Fibroblast of lung (primary cell): Measurements from ENCODE around the gene TBX1. TPM values are rescaled to one million over a fixed set of nuclear protein-coding genes. Genes with fewer than 3 reads are reported as not detected.

Experiments
- DNase-seq, 2 donors: peaks; one replicate each; pipeline versions ENCODE4 v3.0.0 to v3.0.0-alpha.2; 2010; ENCODE audit warnings: low read depth in 2 of 2
- H2AFZ ChIP-seq: 2 replicates; pipeline ENCODE4 v1.5.1; 2012; ENCODE audit warnings: low read length, control low read depth, inconsistent platforms
- H3K27ac ChIP-seq: 2 replicates; pipeline ENCODE4 v1.5.1; 2011; ENCODE audit warnings: low read length, control low read depth; ENCODE audit not compliant: insufficient read depth
- H3K27me3 ChIP-seq: 2 replicates; pipeline ENCODE4 v1.5.1; 2011; ENCODE audit warnings: mild to moderate bottlenecking, low read length; ENCODE audit not compliant: control insufficient read depth, insufficient read depth
- H3K36me3 ChIP-seq: 2 replicates; pipeline ENCODE4 v1.5.1; 2011; ENCODE audit warnings: low read length; ENCODE audit not compliant: control insufficient read depth, insufficient read depth
- H3K4me1 ChIP-seq: 2 replicates; pipeline ENCODE4 v1.5.1; 2011; ENCODE audit warnings: low read length; ENCODE audit not compliant: control insufficient read depth, insufficient read depth; ENCODE audit errors: extremely low read depth
- H3K4me2 ChIP-seq: 2 replicates; pipeline ENCODE4 v1.5.1; 2011; ENCODE audit warnings: low read length, control low read depth; ENCODE audit not compliant: insufficient read depth; ENCODE audit errors: extremely low read depth
- H3K4me3 ChIP-seq, 4 experiments: fragments of 200-600 bp in 1 of 4; sonication (generic) in 1 of 4; replicated peaks in 1 of 4; 2 replicates each; pipeline ENCODE4 v1.5.1; 2011 to 2016; ENCODE audit warnings: low read length in 4 of 4, low read depth in 3 of 4, mild to moderate bottlenecking in 3 of 4, control low read depth in 2 of 4, inconsistent platforms in 1 of 4, mixed read lengths in 1 of 4; ENCODE audit not compliant: insufficient read depth in 1 of 4; ENCODE audit errors: control extremely low read depth in 1 of 4
- H3K79me2 ChIP-seq: 2 replicates; pipeline ENCODE4 v1.5.1; 2012; ENCODE audit warnings: mild to moderate bottlenecking, low read length, inconsistent platforms; ENCODE audit not compliant: control insufficient read depth, insufficient read depth
- H3K9ac ChIP-seq: 2 replicates; pipeline ENCODE4 v1.5.1; 2011; ENCODE audit warnings: mild to moderate bottlenecking, low read length, control low read depth; ENCODE audit not compliant: insufficient read depth
- H3K9me3 ChIP-seq: 2 replicates; pipeline ENCODE4 v1.5.1; 2012; ENCODE audit warnings: low read depth, low read length; ENCODE audit not compliant: control insufficient read depth, insufficient read depth
- H4K20me1 ChIP-seq: 2 replicates; pipeline ENCODE4 v1.5.1; 2011; ENCODE audit warnings: low read length; ENCODE audit not compliant: control insufficient read depth, insufficient read depth; ENCODE audit errors: extremely low read depth
- EZH2 ChIP-seq: IDR thresholded peaks from 2 replicates; pipeline ENCODE4 v1.5.1; 2012; ENCODE audit warnings: low read length, control low read depth, mild to moderate bottlenecking; ENCODE audit errors: missing control alignments
- polyA plus RNA-seq, 2 donors: library from polyadenylated mRNA; depleted of rRNA in 1 of 2; stranded (reverse) in 1 of 2; unstranded in 1 of 2; fragments of >200 nt; gene quantifications; 2 replicates each; pipeline ENCODE4 v1.2.1, GENCODE V29; 2011 to 2012; ENCODE audit warnings: missing spikeins in 1 of 2
- total RNA-seq: library from RNA; depleted of rRNA; stranded (reverse); fragments of >200 nt; gene quantifications from 2 replicates; pipeline ENCODE4 v1.2.1, GENCODE V29; 2014
- TF ChIP-seq, protein P1 (sequence below), 2 donors: IDR thresholded peaks in 1 of 2; conservative IDR thresholded peaks in 1 of 2; 1 replicate in 1 of 2; 2 replicates in 1 of 2; pipeline ENCODE4 v1.5.1; 2011 to 2012; ENCODE audit warnings: low read length in 2 of 2, control low read depth in 1 of 2, inconsistent platforms in 1 of 2, low read depth in 1 of 2, mild to moderate bottlenecking in 1 of 2

TBX1 gene
- total and polyA plus RNA-seq, 2 donors (not counting 1 experiment from before 2014, with no cell fraction given): not detected

DNA sequence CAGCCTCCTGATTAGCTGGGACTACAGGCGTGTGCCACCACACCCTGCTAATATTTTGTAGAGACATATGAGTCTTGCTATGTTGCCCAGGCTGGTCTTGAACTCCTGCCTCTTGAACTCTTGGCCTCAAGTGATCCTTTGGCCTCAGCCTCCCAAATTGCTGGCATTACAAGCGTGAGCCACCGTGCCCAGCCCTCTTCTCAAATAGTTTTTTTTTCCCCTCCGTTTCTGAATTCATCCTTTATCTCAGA, 11.8 kb downstream of the TBX1 start:
- Histone ChIP-seq H2AFZ (no peak overlapping the region), H3K27ac (no peak overlapping the region), H3K27me3 (peaks cover 26% of the 10 kb centered on the region), H3K4me3 (no peak overlapping the region), H3K4me2 (no peak overlapping the region), H3K79me2 (no peaks in the 10 kb centered on the region), H3K4me1 (no peaks in the 10 kb centered on the region), H3K9me3 (no peaks in the 10 kb centered on the region), H3K9ac (no peak overlapping the region), H4K20me1 (no peaks in the 10 kb centered on the region), H3K36me3 (no peaks in the 10 kb centered on the region)
- DNase-seq: no peak
- TF ChIP-seq, protein P1, sequence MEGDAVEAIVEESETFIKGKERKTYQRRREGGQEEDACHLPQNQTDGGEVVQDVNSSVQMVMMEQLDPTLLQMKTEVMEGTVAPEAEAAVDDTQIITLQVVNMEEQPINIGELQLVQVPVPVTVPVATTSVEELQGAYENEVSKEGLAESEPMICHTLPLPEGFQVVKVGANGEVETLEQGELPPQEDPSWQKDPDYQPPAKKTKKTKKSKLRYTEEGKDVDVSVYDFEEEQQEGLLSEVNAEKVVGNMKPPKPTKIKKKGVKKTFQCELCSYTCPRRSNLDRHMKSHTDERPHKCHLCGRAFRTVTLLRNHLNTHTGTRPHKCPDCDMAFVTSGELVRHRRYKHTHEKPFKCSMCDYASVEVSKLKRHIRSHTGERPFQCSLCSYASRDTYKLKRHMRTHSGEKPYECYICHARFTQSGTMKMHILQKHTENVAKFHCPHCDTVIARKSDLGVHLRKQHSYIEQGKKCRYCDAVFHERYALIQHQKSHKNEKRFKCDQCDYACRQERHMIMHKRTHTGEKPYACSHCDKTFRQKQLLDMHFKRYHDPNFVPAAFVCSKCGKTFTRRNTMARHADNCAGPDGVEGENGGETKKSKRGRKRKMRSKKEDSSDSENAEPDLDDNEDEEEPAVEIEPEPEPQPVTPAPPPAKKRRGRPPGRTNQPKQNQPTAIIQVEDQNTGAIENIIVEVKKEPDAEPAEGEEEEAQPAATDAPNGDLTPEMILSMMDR (conservative IDR thresholded peaks at IDR 0.05 in 1 of 2, IDR thresholded peaks at IDR 0.05 in 1 of 2; ENCODE audit: low read depth in 1 of 2, low read length in 2 of 2): no peak
- TF ChIP-seq EZH2: no peak

DNA sequence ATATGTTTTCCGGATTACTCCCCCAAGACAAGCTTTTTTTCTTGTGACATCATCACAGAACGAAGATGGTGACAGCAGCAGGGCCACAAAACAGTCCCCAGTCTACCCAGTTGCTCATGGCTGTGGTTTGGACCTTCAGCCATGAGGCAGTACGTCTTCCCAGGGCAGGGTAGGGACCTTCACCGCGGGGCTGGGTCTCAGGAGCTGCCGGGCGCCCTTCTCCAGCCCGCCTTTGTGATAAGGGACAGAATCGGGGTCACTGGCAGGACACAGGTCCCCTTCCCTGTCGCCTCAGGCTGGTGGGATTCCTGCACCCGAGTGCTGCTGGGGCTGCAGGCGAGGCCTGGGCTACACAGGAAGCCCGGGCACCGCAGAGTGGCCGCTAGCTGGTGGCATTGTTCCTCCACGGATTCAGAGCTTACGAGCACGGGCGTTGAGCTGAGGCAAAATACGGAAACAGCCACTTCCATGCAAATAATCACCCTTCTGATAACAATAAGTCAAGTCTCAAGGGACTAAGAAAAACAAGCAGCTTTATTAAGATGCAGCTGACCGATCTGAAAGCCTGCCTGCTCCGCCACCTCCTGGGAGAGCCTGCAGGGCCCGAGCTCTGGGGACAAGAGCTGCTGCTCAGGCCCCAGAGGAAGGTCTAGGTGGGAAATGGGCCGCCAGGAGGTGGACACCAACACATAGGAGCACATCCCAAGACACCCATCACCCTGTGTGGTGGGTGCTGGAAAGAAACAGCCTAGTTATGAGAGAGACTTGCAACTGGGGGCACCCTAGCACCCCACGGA, 12.3 kb downstream of the TBX1 start:
- H2AFZ ChIP-seq: no peak overlapping the region
- H3K9me3 ChIP-seq: no peaks in the 10 kb centered on the region
- no peak for DNase-seq
- no peaks in the 10 kb centered on the region for H4K20me1 ChIP-seq
- H3K4me1 ChIP-seq: no peaks in the 10 kb centered on the region
- H3K4me2 ChIP-seq: no peak overlapping the region
- H3K9ac ChIP-seq: no peak overlapping the region
- no peak overlapping the region for H3K27ac ChIP-seq
- no peaks in the 10 kb centered on the region for H3K36me3 ChIP-seq
- no peaks in the 10 kb centered on the region for H3K79me2 ChIP-seq
- peaks cover 21% of the 10 kb centered on the region for H3K27me3 ChIP-seq
- no peak for TF ChIP-seq EZH2
- TF ChIP-seq, protein P1 (conservative IDR thresholded peaks at IDR 0.05 in 1 of 2, IDR thresholded peaks at IDR 0.05 in 1 of 2; ENCODE audit: low read depth in 1 of 2, low read length in 2 of 2): no peak
- no peak overlapping the region for H3K4me3 ChIP-seq

DNA sequence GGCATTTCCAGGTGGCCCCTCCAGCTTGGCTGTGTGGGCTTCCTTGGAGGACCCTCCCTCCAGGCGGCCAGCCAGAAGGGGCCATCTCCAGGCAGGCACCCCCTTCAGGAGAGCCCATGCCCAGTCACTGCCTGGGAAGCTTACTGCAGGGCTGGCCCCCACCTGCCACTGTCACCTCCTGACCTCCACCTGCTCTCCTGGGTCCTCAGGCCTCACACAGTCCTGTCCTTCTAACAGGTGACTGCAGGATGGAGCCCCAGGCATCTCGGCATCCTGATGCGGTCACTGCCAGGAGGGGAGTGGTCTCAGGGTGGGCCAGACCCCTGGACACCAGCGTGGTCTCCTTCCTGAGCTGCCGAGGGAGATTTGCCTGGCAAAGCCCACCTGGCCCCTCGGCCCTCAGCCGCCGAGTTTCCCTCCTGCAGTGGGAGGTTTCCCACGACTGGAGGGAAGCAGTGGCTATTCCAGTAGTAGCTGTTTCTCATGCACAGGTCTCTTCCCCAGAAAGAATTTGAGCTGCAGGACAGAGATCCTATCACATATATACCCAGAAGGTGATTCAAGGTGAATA, 13.0 kb downstream of the TBX1 start:
- TF ChIP-seq EZH2: no peak
- TF ChIP-seq, protein P1 (conservative IDR thresholded peaks at IDR 0.05 in 1 of 2, IDR thresholded peaks at IDR 0.05 in 1 of 2; ENCODE audit: low read depth in 1 of 2, low read length in 2 of 2): no peak
- no peak for DNase-seq
- no peak overlapping the region for H3K27ac ChIP-seq
- H3K4me1 ChIP-seq: no peaks in the 10 kb centered on the region
- no peak overlapping the region for H3K4me2 ChIP-seq
- H3K9me3 ChIP-seq: no peaks in the 10 kb centered on the region
- H3K27me3 ChIP-seq: peaks cover 14% of the 10 kb centered on the region
- no peak overlapping the region for H3K4me3 ChIP-seq
- H3K79me2 ChIP-seq: no peaks in the 10 kb centered on the region
- no peaks in the 10 kb centered on the region for H3K36me3 ChIP-seq
- H4K20me1 ChIP-seq: no peaks in the 10 kb centered on the region
- H2AFZ ChIP-seq: no peak overlapping the region
- no peak overlapping the region for H3K9ac ChIP-seq
